Uterus (tissue), 2 donors: Measurements from ENCODE around the gene CES3.

ENCODE experiments used
- POLR2A ChIP-seq, 2 donors: fragments of 450-650 bp; IDR thresholded peaks; one replicate each; pipeline ENCODE4 v1.6.1; 2016; ENCODE audit warnings: antibody characterized with exemption in 2 of 2, mild to moderate bottlenecking in 1 of 2, moderate library complexity in 1 of 2
- TF ChIP-seq, protein P1 (sequence below), 4 experiments: fragments of 200-600 bp in 2 of 4; fragments of 450-650 bp in 2 of 4; sonication (generic) in 2 of 4; IDR thresholded peaks; one replicate each; pipeline ENCODE4 v1.5.1; 2016 to 2019; ENCODE audit warnings: antibody characterized with exemption in 4 of 4, mild to moderate bottlenecking in 2 of 4, moderate library complexity in 1 of 4

GRCh38 chr16:67019171-67019570 is 58.1 kb downstream of the CES3 start:
- TF ChIP-seq, protein P1, sequence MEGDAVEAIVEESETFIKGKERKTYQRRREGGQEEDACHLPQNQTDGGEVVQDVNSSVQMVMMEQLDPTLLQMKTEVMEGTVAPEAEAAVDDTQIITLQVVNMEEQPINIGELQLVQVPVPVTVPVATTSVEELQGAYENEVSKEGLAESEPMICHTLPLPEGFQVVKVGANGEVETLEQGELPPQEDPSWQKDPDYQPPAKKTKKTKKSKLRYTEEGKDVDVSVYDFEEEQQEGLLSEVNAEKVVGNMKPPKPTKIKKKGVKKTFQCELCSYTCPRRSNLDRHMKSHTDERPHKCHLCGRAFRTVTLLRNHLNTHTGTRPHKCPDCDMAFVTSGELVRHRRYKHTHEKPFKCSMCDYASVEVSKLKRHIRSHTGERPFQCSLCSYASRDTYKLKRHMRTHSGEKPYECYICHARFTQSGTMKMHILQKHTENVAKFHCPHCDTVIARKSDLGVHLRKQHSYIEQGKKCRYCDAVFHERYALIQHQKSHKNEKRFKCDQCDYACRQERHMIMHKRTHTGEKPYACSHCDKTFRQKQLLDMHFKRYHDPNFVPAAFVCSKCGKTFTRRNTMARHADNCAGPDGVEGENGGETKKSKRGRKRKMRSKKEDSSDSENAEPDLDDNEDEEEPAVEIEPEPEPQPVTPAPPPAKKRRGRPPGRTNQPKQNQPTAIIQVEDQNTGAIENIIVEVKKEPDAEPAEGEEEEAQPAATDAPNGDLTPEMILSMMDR (IDR thresholded peaks at IDR 0.05): no peak
- no peak for TF ChIP-seq POLR2A (IDR thresholded peaks at IDR 0.05)
